Measurements from ENCODE around the gene ZSWIM6.
"Not testable (repeated sequence)": the region's sequence is repeated elsewhere in the genome, so short reads cannot be mapped to it uniquely, and the experiment has no call there.

The ZSWIM6 gene

DNA sequence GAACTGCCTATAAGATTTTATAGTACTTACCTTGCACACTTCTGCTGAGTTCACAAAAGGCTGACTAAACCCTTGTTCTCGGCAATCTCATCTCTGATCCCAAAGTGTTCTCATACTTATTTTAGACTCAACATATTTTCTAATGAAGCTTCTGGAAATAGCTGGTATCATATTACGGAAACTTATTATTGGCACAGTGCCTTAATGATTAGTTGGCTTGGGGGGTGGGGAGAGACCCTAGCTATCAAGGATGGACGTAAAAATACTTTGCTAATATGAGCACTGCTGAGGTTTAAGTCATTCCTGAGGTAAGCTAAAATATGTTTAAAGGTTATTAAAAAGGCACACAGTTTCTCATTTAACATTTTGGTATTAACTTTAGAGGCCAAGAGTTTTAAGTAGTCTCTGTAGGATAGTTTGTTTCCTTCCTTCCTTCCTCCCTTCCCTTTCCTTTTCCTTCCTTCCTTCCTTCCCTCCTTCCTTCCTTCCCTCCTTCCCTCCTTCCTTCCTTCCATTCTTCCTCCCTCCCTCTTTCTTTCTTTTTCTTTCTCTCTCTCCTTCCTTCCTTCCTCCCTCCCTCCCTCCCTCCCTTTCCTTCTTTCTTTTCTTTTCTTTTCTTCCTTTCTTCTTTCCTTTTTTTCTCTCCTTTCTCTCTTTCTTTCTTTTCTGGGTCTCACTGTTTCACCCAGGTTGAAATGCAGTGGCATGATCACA lies 31.5 kb downstream of the ZSWIM6 start:
- no peak for DNase-seq (ENCODE audit: low read depth)

DNA sequence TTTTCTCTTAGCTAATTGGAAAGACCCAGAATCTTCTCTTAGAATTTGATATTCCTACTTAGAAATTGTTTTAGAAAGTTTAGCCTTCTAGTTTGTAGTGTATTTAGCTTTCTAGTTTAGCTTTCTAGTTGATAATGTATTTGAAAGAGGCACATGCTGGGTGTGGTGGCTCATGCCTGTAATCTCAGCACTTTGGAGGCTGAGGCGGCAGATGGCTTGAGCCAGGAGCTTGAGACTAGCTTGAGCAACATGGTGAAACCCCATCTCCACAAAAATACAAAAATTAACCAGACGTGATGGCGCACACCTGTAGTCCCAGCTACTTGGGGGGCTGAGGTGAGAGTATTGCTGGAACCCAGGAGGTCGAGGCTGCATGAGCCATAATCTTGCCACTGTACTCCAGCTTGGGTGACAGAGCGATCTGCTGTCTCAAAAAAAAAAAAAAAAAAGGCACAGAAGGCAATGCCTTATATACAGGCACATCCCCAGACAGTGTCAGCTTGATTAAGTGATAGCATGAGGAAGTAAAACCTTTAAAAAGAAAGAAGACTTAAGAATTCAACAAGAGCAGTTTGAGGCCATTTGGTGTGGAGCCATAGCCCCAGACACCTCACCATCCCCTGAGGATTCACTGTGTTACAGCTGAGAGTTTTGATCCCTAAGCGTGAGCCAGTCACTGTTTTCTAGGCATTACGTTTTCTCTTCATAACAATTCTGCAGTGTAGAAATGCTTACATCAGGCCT lies 34.6 kb downstream of the ZSWIM6 start:
- DNase-seq (ENCODE audit: low read depth), result no peak

DNA sequence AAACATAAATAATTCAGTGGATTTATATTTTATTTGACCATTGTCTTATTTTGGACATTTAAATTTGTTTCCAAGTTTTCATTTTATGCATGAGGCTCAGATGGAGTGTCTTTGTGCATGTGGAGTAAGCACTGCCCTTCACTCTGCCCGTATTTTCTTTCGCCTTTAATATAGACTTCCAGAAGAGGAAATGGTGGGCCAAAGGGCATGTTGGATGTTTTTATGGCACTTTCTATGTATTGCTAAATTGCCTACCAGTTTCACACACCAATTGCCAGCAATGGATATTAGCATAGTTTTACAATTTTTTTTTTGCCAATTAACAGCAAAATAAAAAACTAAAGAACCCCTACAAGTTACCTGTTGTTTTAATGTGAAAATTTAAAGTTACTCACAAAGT lies 38.4 kb downstream of the ZSWIM6 start:
- DNase-seq (ENCODE audit: low read depth), result no peak

DNA sequence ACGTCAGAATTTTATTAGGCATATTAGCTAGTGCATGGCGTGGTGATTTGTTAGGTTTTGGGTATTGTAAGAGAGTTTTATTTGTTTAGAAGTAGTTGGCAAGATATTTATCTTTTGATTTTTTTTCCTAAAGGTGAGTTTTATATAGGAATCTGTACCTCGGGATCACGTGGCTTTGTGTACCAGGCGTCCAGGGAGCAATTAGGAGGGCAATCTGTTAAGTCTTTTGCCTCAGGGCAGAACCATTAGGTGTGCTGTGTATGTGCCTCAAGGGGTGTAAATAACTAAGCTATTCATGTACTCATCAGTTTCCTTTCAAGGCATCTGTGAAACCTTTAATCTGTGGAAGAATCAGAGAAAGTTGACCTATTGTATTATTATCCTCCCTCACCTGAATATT lies 39.4 kb downstream of the ZSWIM6 start:
- no peak for DNase-seq (ENCODE audit: low read depth)

DNA sequence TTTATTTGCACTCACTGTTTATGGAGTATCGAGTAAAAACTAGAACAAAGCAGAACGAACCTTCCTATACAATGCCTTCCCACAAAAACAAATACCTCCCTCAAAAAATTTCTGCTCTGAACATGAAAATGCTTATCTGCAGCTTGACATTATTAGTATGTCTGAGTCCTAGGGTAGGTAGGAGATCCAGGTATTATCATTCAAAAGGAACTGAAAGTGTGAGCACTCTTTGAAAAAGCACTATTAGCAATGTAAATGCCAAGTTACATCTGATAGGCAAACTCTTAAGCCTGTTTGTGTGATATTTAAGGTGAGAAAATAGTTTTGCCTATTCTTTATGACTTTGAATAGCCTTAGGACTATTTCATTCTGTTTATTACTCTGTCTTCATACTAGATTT lies 47.6 kb downstream of the ZSWIM6 start:
- no peak for DNase-seq (ENCODE audit: low read depth)

DNA sequence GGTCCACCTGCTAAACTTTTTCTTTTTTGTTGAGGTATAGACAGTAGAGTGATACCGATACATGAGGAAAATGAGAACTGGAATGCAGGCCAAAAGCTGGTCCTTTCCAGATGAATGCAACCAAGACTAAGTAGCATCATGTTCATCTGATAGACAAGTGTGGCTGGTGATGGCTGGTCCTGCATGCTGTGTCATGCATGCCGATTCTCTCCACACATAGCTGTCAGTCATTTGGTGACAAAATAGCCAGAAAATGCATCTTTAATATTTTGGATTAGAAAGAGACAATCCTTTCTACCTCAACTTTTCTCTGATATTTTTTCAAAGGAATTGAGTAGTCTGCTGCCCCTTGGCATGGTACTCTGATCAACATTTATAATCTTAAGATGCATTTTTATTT lies 49.9 kb downstream of the ZSWIM6 start:
- DNase-seq (ENCODE audit: low read depth), result no peak

DNA sequence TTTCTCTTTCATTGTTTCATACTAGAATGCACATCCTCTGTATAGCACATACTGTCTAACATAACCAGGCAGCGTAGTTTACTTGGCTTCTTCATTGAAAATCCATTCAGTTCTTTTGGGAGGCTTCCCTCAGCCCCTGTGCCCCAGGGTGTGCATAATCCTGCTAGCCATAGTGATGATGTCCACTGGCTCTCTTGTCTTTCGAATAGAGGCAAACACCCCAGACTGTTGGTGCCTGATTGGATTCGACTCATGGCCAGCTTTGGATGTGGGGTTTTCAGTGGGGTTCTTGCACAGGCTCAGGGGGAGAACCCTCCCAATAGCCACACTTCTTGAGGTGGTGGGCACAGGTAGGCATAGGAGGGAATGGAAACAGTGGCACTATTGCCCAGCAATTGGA lies 53.6 kb downstream of the ZSWIM6 start:
- DNase-seq (ENCODE audit: low read depth), result no peak

DNA sequence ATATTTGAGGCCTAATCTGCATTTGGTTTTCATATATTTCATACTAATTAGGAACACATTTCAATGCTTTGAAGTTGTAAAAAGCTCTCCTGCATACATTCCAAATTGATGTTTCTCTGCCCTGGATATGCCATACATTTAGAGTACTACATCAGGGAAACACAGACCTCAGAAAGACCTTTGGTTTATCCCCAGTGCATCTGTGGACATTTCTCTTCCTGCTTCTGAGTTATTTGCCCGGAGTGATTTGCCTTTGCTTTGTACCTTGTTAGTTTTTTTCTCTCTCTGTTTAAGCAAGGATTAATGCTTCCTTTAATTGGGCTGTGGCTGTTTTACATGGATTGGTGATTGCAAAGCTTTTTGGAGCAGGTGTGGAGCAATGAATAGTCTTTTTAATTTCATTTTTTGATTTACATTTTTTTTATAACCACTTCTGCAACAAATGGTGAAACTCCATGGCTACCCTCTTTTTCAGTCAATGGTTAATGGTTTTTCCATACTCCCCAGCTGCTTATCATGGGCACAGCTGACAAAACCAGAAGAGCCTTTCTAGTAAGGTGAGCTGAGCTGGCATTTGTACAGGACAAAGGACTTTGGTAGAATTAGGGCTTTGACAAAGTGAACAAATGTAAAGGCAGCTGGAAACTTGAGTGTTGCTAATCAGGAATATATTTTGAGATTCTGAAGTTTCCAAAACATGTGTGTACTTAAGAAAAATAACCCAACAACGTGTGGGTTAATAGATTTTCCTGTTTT lies 54.2 kb downstream of the ZSWIM6 start:
- no peak for DNase-seq (ENCODE audit: low read depth)

DNA sequence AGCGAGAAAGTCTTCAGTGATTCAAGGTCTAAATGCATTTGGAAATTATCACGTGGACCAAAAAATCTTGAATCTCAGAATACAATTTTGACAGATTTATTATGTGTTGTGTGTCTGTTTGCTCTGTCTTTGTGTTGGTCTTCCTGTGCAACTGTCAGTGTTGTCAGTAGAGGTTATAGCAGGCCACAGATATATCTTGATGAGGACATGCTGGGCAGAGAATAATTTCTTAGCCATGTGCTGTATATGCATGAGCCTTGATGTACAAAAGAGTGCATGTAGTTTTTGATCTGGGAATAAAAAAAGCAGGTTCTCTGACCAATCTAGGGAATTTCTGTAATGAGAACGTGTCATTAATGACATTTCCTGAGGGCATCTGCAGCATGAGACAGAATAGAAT lies 57.6 kb downstream of the ZSWIM6 start:
- DNase-seq (ENCODE audit: low read depth), result no peak

DNA sequence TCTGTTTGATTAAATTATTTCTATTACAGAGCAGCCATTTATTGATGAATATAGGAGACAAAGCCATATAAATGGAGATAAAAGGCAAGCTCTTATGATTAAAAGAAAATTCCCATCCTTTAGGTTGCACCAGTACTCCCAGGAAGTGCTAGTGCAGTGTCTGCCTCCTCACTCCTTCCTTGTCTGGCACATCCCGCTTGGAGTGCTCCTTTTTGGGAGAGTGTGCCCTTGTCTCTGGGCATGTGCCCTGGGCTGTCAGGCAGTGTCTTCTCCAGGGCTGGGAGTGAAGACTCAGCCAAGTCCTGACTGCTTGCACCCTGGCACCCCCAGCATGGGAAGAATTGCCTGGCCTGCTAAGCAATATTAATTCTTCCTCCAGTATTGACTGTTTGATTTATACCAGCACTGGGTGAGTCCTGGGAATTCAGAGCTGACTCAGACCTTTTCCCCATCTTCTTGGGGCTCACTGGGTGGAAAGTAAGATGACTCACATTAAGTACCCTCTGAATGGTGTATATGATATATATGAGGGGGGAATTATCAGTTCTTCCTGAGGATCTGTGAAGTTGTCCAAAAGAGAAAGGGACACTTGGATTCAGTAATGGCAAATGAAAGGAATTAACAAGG lies 62.1 kb downstream of the ZSWIM6 start:
- no peak for DNase-seq (ENCODE audit: low read depth)

DNA sequence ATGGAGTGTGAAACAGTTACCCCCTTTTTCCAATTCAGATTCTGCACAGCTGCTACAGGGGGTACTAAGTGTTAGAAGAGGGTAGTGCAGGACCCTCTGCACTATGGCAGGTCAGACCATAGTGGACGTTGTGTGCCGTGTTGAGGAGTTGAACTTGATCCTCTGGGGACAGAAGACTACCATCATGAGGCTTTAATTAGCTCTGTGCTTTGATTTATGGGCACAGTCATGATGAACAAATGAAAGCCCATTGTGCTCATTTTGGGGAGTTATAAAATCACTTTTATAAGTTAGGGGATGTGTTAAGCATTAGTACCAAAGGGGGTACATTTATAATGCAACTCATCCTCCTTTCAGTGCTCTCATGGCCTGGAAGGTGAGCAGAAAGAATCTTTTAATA lies 62.7 kb downstream of the ZSWIM6 start:
- no peak for DNase-seq (ENCODE audit: low read depth)

DNA sequence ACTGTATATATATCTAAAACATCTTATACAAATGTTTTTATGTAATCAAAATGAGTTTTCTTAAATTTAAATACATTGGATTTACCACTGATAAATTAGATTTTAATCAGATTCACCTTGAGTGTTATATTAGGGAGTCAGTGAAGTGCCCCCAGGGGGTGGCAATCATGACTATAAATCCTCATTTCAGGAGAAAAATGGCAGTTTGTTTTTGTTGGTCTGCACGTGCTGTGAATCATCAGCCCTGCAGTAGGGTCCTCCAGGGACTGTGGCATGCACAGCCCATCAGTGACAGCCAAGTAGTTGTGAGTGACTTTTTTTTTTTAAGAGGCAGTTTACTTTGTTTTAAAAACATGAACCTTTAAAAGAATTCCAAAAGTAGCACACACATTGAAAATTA lies 65.2 kb downstream of the ZSWIM6 start:
- DNase-seq (ENCODE audit: low read depth), result no peak

DNA sequence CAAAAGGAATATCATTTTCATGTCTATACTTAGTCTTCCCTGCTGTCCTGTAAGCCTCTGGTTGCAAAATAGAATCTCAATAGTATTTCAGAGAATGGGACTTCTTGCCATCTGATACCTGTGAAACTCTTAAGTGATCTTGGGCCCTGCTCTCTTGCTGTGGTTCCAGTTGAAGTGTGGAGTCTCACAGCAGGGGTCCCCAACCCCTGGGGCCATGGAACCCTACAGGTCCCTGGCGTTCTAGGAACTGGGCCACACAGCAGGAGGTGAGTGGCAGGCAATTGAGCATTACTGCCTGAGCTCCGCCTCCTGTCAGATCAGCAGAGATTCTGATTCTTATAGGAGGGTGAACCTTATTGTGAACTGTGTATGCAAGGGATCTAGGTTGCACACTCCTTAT lies 65.9 kb downstream of the ZSWIM6 start:
- DNase-seq (ENCODE audit: low read depth), result no peak

DNA sequence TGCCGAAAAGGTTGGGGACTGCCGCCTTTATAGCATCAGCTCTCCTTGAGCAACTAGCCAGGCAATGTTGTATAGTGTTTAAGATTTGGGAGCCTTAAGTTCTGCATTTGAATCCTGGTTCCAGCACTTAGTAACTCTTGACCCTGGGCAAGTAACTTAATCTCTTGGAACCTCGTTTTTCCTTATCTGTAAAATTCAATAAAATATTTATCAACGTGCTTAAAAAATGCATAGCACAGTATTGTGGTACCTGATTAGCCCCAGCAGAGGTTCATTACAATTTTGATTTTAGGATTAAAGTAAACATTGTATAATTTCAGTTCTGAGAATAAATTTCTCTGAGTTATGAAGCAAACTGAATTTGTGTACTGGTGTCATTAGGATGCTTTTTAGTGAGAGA lies 66.4 kb downstream of the ZSWIM6 start:
- no peak for DNase-seq (ENCODE audit: low read depth)

DNA sequence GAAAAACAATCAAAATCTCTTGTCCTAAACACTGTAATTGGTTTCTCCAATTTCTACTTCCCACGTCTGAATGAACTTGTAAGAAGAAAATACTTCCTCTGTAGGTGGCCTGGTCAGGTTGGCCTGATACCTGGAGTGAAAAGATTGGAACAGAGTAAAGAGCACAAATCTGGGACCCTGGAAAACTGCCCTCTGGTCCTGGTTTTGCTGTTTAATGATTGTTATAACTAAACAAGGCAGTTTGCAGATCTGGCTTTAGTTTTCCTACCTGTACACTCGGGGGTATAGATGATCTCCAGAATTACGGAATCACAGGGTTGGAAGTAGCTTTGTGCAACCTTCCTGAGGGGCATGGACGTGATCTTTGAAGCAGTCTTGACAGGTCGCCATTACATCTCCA lies 67.6 kb downstream of the ZSWIM6 start:
- DNase-seq (ENCODE audit: low read depth), result no peak

DNA sequence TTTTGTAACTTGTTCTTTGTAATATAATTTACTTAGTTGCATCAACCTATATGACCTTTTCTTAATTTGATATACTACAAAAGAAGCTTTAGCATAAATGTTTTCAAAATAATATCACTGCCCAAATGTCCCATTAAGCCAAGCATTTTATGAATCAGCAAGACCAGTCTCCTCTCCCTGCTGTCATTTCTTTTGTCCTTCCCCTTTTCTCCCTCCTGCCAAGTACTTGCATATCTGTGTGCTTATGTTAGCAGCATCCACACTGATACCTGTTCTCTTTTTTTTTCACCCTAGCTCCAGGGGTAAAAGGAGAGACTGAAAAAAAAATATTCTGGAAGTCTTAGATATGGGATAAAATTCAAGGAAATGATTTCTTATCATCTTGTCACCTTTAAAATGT lies 69.7 kb downstream of the ZSWIM6 start:
- no peak for DNase-seq (ENCODE audit: low read depth)

DNA sequence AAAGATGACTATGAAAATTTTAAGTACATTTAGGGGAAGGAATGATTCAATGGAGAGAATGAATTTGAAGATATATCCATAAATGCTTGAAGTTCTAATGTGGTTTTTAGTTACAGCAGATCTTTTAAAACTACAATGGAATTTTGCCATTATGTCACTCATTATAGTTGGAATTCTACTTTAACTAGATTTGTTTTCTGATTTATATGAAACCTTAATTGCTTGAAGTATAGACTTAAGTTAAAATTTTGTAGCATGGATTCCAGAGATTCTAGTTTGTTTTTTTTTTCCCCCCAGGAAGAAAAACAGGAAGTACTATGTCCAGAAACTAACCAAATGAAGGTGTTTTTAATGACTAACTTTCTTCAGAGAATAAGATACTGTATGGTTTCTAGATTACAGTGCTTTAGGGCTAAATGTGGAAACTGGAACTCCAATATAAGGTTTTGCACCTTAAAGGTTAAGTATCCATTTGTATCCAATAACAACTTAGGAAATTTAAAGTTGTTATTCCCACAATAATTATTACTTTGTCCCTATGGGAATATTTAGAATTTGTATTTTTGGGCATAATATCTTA lies 70.3 kb downstream of the ZSWIM6 start:
- no peak for DNase-seq (ENCODE audit: low read depth)

DNA sequence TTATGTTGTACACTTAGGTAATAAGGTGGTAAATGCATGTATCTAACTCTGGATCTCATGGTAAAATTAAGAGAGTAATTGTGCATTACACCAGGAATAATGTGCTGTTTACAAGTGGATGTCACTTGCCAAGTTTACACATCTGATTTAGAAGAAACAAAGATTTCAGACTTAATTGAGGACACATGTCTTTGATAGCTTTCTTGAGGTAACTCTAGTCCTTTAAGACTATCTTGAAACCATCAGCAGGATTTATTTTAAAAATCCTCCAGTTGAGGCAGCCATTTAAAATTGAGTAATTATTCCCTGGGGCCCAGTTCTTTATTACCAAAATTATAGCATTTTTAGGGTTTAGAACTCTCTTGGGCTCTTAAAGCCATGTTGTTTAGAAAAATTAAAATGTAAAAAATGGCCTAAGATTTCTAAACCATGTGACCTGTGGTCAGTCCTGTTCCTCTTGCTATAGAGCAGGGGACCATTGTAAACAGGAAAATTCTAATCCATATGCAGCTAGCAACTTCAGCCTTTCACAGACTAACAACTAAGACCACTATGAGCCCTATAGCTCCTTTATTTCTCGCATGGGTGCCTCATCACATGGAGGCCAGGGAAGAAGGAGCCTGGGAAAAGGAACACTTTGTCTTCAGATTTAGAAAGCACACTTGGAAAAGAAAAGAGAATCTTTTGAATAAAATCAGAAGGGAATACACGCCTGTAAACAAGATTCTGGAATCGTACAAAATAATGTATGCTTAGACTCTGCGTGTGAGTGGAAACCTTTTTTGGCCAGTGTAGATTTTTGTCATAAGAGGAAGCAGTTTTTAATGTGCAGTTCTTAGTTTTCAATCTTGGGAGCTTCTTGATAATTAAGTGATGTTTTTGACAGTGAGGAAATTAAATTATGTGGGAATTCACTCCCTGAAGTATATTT lies 71.2 kb downstream of the ZSWIM6 start:
- no peak for DNase-seq (ENCODE audit: low read depth)

DNA sequence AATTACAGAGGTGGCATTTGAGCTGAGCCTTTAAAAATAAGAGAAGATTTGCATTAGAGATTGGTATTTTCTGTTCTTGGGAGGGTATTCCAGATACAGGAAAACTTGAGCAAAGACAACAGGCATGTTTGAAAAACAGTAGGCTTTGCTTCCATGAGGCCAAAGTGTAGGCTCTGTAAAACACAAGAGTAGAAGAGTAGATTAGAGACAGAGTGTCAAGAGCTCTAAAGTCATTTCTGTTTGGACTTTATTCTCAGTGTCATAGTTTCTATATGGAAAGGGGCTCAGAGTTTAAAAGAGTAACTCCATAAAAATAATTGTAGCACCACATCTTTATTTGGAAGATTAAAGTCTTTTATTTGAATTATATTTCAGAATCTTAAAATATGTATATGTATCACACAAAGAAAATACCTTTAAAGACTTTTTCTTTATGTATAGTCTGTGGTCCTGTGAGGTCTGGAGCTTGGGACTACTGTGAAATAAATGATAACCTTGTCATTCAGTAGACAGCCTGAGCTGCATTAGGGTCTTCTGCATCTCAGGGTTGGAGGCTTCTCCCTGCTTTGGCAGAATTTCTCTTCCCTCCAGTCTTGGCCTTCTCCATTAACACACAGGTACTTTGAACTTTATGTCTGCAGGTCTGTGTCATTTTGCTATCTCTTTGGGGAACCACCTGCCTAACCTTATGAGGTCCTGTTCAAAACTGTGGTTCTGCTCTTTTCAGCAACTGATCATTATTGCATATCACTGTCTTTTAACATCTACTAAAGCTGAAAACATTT lies 73.6 kb downstream of the ZSWIM6 start:
- no peak for DNase-seq (ENCODE audit: low read depth)

DNA sequence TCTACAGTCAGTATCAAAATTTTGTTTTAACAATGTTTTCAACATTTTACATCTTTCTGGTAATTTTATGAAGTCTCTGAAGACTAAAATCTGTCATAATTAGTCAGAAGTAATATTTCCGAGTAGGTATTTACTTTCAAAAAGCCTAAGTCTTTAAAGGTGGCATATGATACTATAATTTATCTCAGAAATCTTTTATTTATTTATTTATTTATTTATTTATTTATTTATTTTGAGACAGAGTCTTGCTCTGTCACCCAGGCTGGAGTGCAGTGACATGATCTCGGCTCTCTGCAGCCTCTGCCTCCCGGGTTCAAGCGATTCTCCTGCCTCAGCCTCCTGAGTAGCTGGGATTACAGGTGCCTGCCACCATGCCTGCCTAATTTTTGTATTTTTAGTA lies 74.4 kb downstream of the ZSWIM6 start:
- not testable (repeated sequence) for DNase-seq (ENCODE audit: low read depth)

Measured in stimulated activated CD8-positive, alpha-beta memory T cell treated with anti-CD3 and anti-CD28 coated beads, Interleukin-7, amount 100 ng/mL, for 24 hours (primary cell).